Measurements from ENCODE around the gene SLAMF7.

GRCh38 chr1:160727316-160727640 lies 11.8 kb upstream of the SLAMF7 start:
- TF ChIP-seq POLR2A (IDR thresholded peaks at IDR 0.05) (no peak), CTCF (IDR thresholded peaks at IDR 0.05) (no peak)
